ENCODE measurements around the gene SETD2. TPM values are rescaled to one million over a fixed set of nuclear protein-coding genes. Genes with fewer than 3 reads are reported as not detected.
A peak's percentile ranks its signal among the peaks of the same experiment; 100 is the strongest.
"Not testable (repeated sequence)": the region's sequence is repeated elsewhere in the genome, so short reads cannot be mapped to it uniquely, and the experiment has no call there.

The SETD2 gene
- total and polyA plus RNA-seq, 10 donors: 10.4 to 94.0 (median 63.8) TPM

DNA sequence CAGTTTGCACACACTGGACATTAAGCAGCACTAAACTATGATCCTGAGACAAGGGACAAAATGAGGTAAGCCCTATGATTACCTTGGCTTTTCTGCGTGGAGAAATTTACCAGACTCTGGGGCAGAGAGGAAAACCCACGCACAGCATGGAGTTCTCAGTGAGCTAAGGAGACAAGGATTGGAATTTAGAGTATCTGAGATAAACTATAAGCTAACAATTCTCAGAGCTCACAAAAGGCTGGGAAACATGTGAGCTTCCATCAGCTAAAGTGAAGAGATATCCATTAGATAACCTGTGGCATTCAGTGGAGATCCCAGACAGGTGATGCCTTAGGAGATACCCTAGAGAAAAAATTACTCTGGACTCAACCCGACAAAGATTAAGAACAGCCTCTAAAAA lies 135.8 kb downstream of the SETD2 start:
- DNase-seq: no peak
- TF ChIP-seq POLR2AphosphoS5 (IDR thresholded peaks at IDR 0.05) (no peak), CTCF (IDR thresholded peaks at IDR 0.05 in 8 of 11, conservative IDR thresholded peaks at IDR 0.05 in 3 of 11) (no peak), POLR2A (IDR thresholded peaks at IDR 0.05) (no peak)
- no peaks in the 10 kb centered on the region for H3K9me3 ChIP-seq
- intact Hi-C loops (cut with DNase I; ENCODE audit: low total_unique reads): no loop called here
- WGBS, 5 donors: 88 to 100% (median 96%) methylated on average over 3 of the region's 3 CpGs
- H3K27me3 ChIP-seq (replicated peaks in 1 of 7): no peaks in the 10 kb centered on the region
- H3K4me1 ChIP-seq: peaks cover 0 to 32% (median 9%) of the 10 kb centered on the region in 6 donors
- H3K36me3 ChIP-seq: peaks cover 0 to 69% (median 4%) of the 10 kb centered on the region in 6 donors
- no peak overlapping the region for H3K27ac ChIP-seq
- H3K4me3 ChIP-seq: no peak overlapping the region

GRCh38 chr3:47026432-47026831 lies 137.5 kb downstream of the SETD2 start:
- H3K9me3 ChIP-seq; H3K27ac ChIP-seq; H3K27me3 ChIP-seq (replicated peaks in 1 of 7); intact Hi-C loops (cut with DNase I; ENCODE audit: low total_unique reads); H3K4me3 ChIP-seq; DNase-seq: not testable (repeated sequence)
- Histone ChIP-seq H3K36me3 (peaks cover 0 to 71% (median 3%) of the 10 kb centered on the region in 6 donors), H3K4me1 (peaks cover 0 to 33% (median 9%) of the 10 kb centered on the region in 6 donors)
- WGBS, 5 donors: 88 to 100% (median 96%) methylated on average over 1 of the region's 1 CpG

DNA sequence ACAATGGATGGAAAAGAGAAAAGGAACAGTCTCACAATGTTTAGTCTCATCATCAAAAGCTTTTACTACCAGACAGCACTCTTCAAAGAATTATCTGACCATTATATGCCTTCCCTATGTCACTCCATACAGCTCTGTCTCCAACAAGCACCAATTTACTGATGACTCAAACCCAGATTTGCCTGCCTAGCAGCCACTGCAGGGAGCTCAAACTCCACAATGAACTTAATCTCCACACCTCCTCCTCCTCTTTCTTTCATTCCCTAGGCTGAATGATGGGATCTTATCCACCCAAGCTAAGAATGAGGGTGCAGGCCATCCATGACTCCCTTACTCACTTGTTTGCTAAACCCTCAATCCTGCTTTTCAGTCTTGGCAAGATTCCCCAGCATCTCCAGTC lies 139.0 kb downstream of the SETD2 start:
- Histone ChIP-seq H3K27me3 (replicated peaks in 1 of 7) (no peaks in the 10 kb centered on the region), H3K4me1 (peaks cover 0 to 23% (median 5%) of the 10 kb centered on the region in 6 donors), H3K9me3 (no peaks in the 10 kb centered on the region), H3K36me3 (peaks cover 0 to 80% (median 5%) of the 10 kb centered on the region in 6 donors), H3K4me3 (no peak overlapping the region), H3K27ac (no peak overlapping the region)
- DNase-seq: no peak
- TF ChIP-seq CTCF (IDR thresholded peaks at IDR 0.05 in 8 of 11, conservative IDR thresholded peaks at IDR 0.05 in 3 of 11) (no peak), POLR2AphosphoS5 (IDR thresholded peaks at IDR 0.05) (no peak), POLR2A (IDR thresholded peaks at IDR 0.05) (no peak)
- intact Hi-C loops (cut with DNase I; ENCODE audit: low total_unique reads): no loop called here

- H3K4me1 ChIP-seq: peaks cover under 1 to 46% (median 14%) of the 10 kb centered on the region in 6 donors
- no peak for DNase-seq
- peaks cover 0 to 80% (median 21%) of the 10 kb centered on the region in 6 donors for H3K36me3 ChIP-seq
- peak overlapping the region in 1 of 8 donors; percentile 11 for H3K27ac ChIP-seq
- H3K27me3 ChIP-seq (replicated peaks in 1 of 7): no peaks in the 10 kb centered on the region
- TF ChIP-seq CTCF (IDR thresholded peaks at IDR 0.05 in 8 of 11, conservative IDR thresholded peaks at IDR 0.05 in 3 of 11): no peak
- no peak for TF ChIP-seq POLR2AphosphoS5 (IDR thresholded peaks at IDR 0.05)
- TF ChIP-seq POLR2A (IDR thresholded peaks at IDR 0.05): no peak
- WGBS, 5 donors: 50 to 83% (median 75%) methylated on average over 1 of the region's 1 CpG
- no peak overlapping the region for H3K4me3 ChIP-seq
- no peaks in the 10 kb centered on the region for H3K9me3 ChIP-seq
- intact Hi-C loops (cut with DNase I; ENCODE audit: low total_unique reads): no loop called here
These were observed 141.3 kb downstream of the SETD2 start for GRCh38 chr3:47022641-47023071.

- intact Hi-C loops (cut with DNase I; ENCODE audit: low total_unique reads): no loop called here
- 90 to 96% (median 93%) methylated on average over 4 of the region's 4 CpGs for WGBS, 5 donors
- Histone ChIP-seq H3K9me3 (no peaks in the 10 kb centered on the region), H3K4me1 (peaks cover 6 to 61% (median 27%) of the 10 kb centered on the region in 6 donors), H3K27me3 (replicated peaks in 1 of 7) (no peaks in the 10 kb centered on the region), H3K4me3 (no peak overlapping the region), H3K27ac (no peak overlapping the region), H3K36me3 (peaks cover 0 to 89% (median 34%) of the 10 kb centered on the region in 6 donors)
- TF ChIP-seq POLR2A (IDR thresholded peaks at IDR 0.05): no peak
- TF ChIP-seq CTCF (IDR thresholded peaks at IDR 0.05 in 8 of 11, conservative IDR thresholded peaks at IDR 0.05 in 3 of 11): no peak
- no peak for TF ChIP-seq POLR2AphosphoS5 (IDR thresholded peaks at IDR 0.05)
- no peak for DNase-seq
These were observed 143.6 kb downstream of the SETD2 start for GRCh38 chr3:47020311-47020710.
